Measurements from ENCODE around the gene SKIDA1.
A peak's percentile ranks its signal among the peaks of the same experiment; 100 is the strongest.

The SKIDA1 gene

DNA sequence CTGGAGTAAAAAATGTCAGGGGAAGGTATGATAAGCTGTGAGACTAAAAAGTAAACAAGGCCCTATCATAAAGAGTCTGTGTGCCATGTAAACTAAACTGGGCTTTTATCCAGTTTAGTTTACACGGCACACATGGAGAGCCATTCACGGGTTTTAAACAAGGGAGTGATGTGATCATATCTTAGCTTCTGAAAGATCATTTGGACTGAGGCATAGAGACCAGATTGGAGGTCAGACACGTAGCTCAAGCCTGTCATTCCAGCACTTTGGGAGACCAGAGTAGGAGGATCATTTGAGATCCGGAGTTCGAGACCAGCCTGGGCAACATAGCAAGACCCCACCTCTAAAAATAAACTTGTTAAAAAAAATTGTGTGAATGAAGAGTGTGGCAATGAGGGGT lies 50.1 kb downstream of the SKIDA1 start:
- DNase-seq, result no peak

- no peak for DNase-seq
These were observed 51.9 kb downstream of the SKIDA1 start for GRCh38 chr10:21473541-21473940.

DNA sequence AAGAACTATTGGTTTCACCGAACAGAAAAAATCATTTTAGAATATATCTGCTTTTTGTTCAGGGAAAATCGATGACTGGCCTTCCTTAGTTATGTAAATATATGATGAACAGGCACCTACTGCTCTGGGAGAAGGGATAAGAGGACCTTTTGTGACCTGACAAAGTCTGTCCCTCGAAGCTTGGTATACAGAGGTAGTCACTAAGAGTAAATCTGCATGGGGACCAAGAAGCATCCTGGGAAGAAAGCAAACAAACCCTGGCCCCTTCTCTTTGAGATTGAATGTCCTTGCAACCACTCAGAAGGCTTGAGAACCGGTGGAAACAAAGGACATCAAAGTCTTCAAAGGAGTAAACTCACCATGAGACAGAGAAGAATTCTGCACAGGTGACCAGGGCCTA lies 52.3 kb downstream of the SKIDA1 start:
- DNase-seq, result no peak

- no peak for DNase-seq
These were observed 57.4 kb downstream of the SKIDA1 start for GRCh38 chr10:21468086-21468485.

- no peak for DNase-seq
These were observed 57.8 kb downstream of the SKIDA1 start for GRCh38 chr10:21467633-21468032.

- peak; percentile 19 for DNase-seq
These were observed 61.3 kb downstream of the SKIDA1 start for GRCh38 chr10:21464134-21464533.

All from fibroblast of upper back skin (primary cell).